Activated CD4-positive, CD25-positive, alpha-beta regulatory T cell (primary cell): ENCODE data around the gene NUTF2.
"Not testable (repeated sequence)": the region's sequence is repeated elsewhere in the genome, so short reads cannot be mapped to it uniquely, and the experiment has no call there.

ENCODE experiments used
- DNase-seq, 4 experiments: peaks; one replicate each; lab custom pipeline; 2025; lab: John Stamatoyannopoulos, UW

NUTF2 gene

DNA sequence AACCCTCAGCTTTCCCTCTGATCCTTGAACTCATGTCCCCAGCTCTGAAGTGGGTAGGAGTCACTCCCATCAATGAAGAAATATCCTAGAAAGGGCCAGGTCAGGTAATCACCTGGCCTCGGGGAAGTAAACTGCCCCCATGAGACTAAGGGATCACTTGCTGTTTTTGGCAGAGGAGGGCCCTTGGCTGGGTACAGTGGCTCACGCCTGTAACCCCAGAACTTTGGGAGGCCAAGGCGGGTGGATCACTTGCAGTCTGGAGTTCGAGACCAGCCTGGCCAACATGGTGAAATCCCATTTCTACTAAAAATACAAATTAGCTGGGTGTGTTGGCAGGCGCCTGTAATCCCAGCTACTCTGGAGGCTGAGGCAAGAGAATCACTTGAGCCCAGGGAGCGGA, 17.3 kb downstream of the NUTF2 start:
- not testable (repeated sequence) for DNase-seq

GRCh38 chr16:67864594-67864993, 17.9 kb downstream of the NUTF2 start:
- DNase-seq = no peak

GRCh38 chr16:67865318-67865717, 18.6 kb downstream of the NUTF2 start:
- DNase-seq = no peak

DNA sequence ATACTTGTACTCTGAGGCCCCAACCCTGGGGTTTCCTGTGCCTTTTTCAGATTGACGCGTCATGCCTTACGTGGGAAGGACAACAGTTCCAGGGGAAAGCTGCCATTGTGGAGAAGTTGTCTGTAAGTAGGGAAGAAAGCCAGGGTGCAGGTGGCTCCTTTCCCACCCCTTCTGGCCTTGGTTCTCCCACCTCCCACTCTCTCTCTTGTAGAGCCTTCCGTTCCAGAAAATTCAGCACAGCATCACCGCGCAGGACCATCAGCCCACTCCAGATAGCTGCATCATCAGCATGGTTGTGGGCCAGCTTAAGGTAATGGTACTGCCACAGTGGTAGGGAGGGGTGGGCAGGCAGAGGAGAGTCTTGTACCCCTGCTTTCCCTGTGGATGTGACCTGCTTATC, 21.6 kb downstream of the NUTF2 start:
- no peak for DNase-seq

DNA sequence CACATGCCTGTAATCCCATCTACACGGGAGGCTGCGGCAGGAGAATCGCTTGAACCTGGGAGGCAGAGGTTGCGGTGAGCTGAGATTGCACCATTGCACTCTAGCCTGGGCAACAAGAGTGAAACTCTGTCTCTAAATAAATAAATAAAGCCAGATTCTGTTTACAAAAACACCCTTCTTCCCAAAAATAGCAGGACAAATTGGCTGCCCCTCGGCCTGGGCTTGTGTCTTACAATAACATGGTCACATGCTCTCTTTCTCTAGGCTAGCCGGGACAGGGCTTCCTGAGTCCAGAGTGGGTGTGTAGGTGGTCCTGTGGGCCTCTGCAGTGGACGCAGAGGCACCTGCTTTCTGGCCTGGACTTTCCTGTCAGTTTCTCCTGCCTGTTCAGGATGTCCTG, 22.9 kb downstream of the NUTF2 start:
- DNase-seq = no peak

GRCh38 chr16:67871256-67871655, 24.5 kb downstream of the NUTF2 start:
- DNase-seq = no peak

DNA sequence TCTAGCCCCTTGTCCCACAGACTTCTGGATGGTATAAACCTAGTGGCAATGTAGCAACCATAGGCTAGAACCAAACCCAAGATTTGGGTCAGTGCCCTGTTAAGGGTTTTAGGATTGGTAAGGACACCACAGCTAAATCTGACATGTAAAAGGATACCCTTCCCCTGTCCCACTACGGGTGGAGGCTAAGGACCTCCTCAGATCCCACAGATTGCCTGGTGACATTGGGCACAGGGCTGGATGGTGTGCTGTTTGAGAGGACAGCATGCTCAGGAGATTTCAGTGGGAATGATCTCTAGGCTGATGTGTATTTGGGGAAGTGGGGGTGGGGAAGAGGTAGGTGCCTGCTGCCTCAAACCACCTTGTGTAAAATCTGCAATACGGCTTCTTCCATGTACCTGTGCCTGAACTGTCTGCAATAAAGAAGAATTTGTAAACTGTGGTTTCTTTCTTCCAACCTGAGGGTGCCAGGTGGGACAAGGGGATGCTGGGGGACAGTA, 25.4 kb downstream of the NUTF2 start:
- DNase-seq = no peak

- DNase-seq = peak; percentile 74 to 85 (median 76)
These were observed 26.1 kb downstream of the NUTF2 start, which contains the start of gene EDC4 for GRCh38 chr16:67872631-67873434. TSS of gene EDC4 (plus strand) at chr16:67873052. CDS start at chr16:67873262, 210 bp downstream.

DNA sequence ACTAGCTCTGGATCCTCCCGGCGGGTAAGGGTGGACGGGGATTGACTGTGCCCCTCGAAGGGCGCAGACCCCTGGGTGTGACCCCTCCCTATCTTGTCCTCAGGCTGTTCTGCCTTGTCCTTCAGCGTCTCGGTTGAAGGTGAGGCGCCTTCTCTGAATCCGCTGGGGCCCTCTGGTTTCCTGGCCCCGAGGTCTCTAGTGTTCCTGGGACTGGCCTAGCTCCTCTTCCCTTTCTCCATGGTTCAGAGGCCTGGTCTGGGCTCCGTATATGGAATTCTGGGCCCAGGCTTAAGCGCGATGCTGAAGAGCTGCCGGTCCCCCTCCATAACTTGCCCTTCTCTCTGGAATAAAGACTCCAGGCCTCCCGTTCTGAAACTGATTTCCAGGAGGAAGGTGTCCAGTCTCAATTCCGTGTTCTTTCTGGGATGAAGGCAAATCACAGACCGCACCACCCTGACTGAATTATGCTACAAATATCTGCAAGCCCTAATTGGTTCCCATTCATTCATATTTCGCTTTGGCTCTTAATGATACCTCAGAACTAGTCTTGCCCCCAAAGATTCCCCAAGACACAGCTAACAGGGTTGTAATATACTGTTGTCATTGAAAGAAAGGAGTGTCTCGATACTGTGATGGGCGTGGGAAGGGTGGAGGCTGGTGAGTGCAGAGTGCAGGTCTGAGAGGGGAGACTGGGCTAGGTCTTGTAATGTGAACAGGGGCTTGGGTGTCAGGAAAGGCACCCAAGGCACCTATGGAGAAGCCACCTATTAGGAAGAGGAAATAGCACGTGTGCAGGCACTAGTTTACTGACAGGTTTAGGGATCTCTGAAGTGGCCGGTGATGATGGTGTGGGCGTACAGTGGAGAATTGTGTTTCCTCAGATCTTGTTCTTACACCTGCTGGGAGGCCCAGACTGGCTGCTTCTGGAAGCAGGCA, 27.0 kb downstream of the NUTF2 start:
- no peak for DNase-seq

GRCh38 chr16:67874372-67874771, 27.6 kb downstream of the NUTF2 start:
- DNase-seq = no peak

- DNase-seq = no peak
These were observed 30.3 kb downstream of the NUTF2 start for GRCh38 chr16:67877064-67877463.

GRCh38 chr16:67878232-67878631, 31.5 kb downstream of the NUTF2 start:
- DNase-seq = no peak

DNA sequence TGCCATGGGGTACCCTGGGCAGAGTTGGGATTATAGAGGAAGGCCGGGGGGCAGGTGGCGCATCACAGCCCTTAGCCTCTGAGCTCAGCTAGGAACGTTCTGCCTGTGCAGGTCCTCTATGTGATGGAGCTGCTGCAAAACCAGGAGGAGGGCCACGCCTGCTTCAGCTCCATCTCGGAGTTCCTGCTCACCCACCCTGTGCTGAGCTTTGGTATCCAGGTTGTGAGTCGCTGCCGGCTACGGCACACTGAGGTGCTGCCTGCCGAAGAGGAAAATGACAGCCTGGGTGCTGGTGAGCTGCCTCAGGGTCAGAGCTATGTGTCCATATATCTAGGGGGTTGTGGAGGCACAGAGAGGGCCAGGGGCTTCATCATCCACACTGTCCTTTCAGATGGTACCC, 32.1 kb downstream of the NUTF2 start:
- no peak for DNase-seq

- no peak for DNase-seq
These were observed 32.7 kb downstream of the NUTF2 start for GRCh38 chr16:67879462-67879861.

GRCh38 chr16:67879936-67880335, 33.2 kb downstream of the NUTF2 start:
- DNase-seq = no peak

GRCh38 chr16:67880584-67880983, 33.9 kb downstream of the NUTF2 start:
- no peak for DNase-seq

GRCh38 chr16:67881621-67882161, 35.0 kb downstream of the NUTF2 start:
- DNase-seq = no peak

DNA sequence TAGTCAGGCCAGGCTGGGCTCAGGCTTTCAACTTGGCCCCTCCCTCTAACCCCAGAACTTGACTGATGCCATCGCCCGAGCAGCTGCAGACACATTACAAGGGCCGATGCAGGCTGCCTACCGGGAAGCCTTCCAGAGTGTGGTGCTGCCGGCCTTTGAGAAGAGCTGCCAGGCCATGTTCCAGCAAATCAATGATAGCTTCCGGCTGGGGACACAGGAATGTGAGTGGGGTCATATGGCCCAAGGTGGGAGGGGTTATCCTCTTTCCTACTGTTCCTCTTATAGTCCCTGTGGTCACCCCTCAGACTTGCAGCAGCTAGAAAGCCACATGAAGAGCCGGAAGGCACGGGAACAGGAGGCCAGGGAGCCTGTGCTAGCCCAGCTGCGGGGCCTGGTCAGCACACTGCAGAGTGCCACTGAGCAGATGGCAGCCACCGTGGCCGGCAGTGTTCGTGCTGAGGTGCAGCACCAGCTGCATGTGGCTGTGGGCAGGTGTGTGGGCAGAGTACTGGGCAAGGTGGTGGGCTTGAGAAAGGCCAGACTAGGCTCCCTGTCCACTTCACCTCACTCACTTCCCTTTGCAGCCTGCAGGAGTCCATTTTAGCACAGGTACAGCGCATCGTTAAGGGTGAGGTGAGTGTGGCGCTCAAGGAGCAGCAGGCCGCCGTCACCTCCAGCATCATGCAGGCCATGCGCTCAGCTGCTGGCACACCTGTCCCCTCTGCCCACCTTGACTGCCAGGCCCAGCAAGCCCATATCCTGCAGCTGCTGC, 35.8 kb downstream of the NUTF2 start:
- DNase-seq = no peak

DNA sequence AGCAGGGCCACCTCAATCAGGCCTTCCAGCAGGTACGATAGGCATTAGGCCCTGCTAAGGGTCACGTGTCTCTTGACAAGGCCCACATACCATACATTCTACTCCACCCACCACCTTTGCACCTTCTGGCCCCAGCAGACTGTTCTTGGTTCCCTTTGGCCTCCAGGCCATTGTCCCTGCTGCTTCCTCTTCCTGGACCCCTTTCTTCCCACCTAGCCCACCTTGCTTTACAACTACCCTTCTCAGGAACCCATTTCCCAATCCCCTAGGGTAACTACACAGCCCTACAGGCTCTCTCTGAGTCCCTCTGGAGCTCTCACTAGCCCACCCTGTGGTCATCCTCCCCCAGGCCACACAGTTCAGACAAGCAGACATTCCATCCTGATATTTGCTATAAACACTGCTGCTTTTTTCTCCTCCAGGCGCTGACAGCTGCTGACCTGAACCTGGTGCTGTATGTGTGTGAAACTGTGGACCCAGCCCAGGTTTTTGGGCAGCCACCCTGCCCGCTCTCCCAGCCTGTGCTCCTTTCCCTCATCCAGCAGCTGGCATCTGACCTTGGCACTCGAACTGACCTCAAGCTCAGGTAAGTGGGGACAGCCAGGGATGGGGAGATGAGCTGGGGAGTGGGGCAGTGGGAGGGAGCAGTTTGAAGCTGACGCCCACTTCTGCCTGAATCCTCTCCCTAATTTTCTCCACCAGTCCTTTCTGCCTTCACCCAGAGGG, 36.6 kb downstream of the NUTF2 start:
- DNase-seq = no peak

- DNase-seq = peak; percentile 55 to 70 (median 60)
These were observed 37.1 kb downstream of the NUTF2 start for GRCh38 chr16:67883872-67884261.

DNA sequence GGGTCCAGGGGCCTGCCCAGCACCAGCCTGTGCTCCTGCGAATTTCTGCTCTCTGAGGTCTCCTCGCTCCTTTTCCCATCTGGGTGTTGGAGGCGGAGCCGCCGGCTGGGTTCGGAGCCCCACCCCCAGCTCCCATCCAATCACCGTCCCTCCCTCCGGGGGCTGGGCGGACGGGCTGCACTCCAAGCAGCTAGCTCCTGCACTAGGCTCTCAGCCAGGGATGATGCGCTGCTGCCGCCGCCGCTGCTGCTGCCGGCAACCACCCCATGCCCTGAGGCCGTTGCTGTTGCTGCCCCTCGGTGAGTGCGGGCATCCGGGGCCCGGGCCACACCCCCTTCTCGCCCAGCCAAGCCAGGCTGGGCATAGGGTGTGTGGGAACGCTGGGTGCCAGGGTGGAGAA, 38.0 kb downstream of the NUTF2 start, which contains the start of gene NRN1L:
Gene NRN1L (plus strand): TSS at position 202 of the 400 bp plus-strand sequence. CDS start 19 bp downstream, at position 221.
- no peak for DNase-seq
